ENCODE measurements around the gene GPR63. TPM values are rescaled to one million over a fixed set of nuclear protein-coding genes. Genes with fewer than 3 reads are reported as not detected.

GPR63 gene
- total RNA-seq, 1 experiment from 2014 or later: 5.9 TPM

- Histone ChIP-seq H3K27ac (ENCODE audit: insufficient read length, low read depth, low read length) (no peak overlapping the region), H2AFZ (ENCODE audit: low read length) (no peak overlapping the region), H2BK120ac (ENCODE audit: low read depth, low read length, poor library complexity, severe bottlenecking) (no peak overlapping the region), H3K18ac (ENCODE audit: insufficient read length, low read depth, low read length) (no peak overlapping the region), H2BK12ac (ENCODE audit: insufficient read length, low read depth, low read length) (no peak overlapping the region), H3K79me2 (ENCODE audit: insufficient read depth, low read length) (no peaks in the 10 kb centered on the region), H2AK5ac (ENCODE audit: insufficient read length, low read length) (no peak overlapping the region), H3K79me1 (ENCODE audit: insufficient read depth, low read depth, low read length, poor library complexity, severe bottlenecking) (no peaks in the 10 kb centered on the region), H3K27me3 (ENCODE audit: insufficient read depth, low read length) (no peaks in the 10 kb centered on the region), H3K56ac (ENCODE audit: insufficient read length, low read depth, low read length) (no peak overlapping the region), H3K9me3 (ENCODE audit: control insufficient read depth, low read depth, low read length) (no peaks in the 10 kb centered on the region), H2BK20ac (ENCODE audit: low read depth, low read length, poor library complexity, severe bottlenecking) (no peak overlapping the region), H3T11ph (ENCODE audit: low read length) (no peak overlapping the region), H4K8ac (replicated peaks; ENCODE audit: insufficient read length, low read depth, low read length) (no peak overlapping the region), H4K20me1 (ENCODE audit: control insufficient read depth, insufficient read depth, insufficient read length) (no peaks in the 10 kb centered on the region), H2BK15ac (ENCODE audit: low read depth, low read length) (no peak overlapping the region), H3K4me1 (ENCODE audit: insufficient read depth, low read length) (no peaks in the 10 kb centered on the region; the same call in 1 of the 2 replicates), H3K23me2 (ENCODE audit: insufficient read length, low read depth, low read length, poor library complexity, severe bottlenecking) (no peaks in the 10 kb centered on the region), H3K9ac (ENCODE audit: extremely low read depth, insufficient read length, low read length) (no peak overlapping the region), H3K23ac (ENCODE audit: insufficient read length, low read depth, low read length) (no peak overlapping the region), H3K14ac (ENCODE audit: insufficient read depth, low read length) (no peak overlapping the region), H3K4ac (ENCODE audit: low read depth, low read length) (no peak overlapping the region), H4K91ac (ENCODE audit: insufficient read length, low read depth, low read length) (no peak overlapping the region), H2BK5ac (ENCODE audit: insufficient read length, low read length) (no peak overlapping the region), H3K4me2 (ENCODE audit: insufficient read depth, insufficient read length, low read length) (no peak overlapping the region), H4K5ac (ENCODE audit: insufficient read length, low read depth, low read length) (no peak overlapping the region)
- no peaks in the 10 kb centered on the region for H3K36me3 Mint-ChIP-seq (ENCODE audit: insufficient read depth in 1 of 3, low read depth in 3 of 3)
- peaks cover 4 to 8% of the 10 kb centered on the region in 2 experiments for H3K4me1 Mint-ChIP-seq
- no peaks in the 10 kb centered on the region for H3K9me3 Mint-ChIP-seq
- no peaks in the 10 kb centered on the region; the same call in 1 of the 2 replicates for H3K27me3 Mint-ChIP-seq (ENCODE audit: low read depth)
- H3K27ac Mint-ChIP-seq: peak overlapping the region in 1 of 3 experiments; percentile 71; a peak in 1 of 7 replicates
- no peak for TF ChIP-seq CTCF (conservative IDR thresholded peaks at IDR 0.05)
- WGBS (ENCODE audit: extremely low coverage, insufficient read length, low lambda C conversion rate): no CpG with 5 or more reads among the region's 2 CpGs
- no peak for DNase-seq
- no peak overlapping the region for H3K4me3 Mint-ChIP-seq
Measured at GRCh38 chr6:96783307-96783706, 54.0 kb downstream of the GPR63 start.
